HG03342 (cell line): ENCODE data around the gene NXPH4.
A peak's percentile ranks its signal among the peaks of the same experiment; 100 is the strongest.

Experiments
- ATAC-seq: cut with Tn5 transposase; IDR thresholded peaks from one replicate; pipeline ENCODE4 v1.9.1; 2021; ENCODE audit warnings: mild to moderate bottlenecking, moderate library complexity; ENCODE audit not compliant: unreplicated experiment

Gene NXPH4

GRCh38 chr12:57201631-57202030 lies 15.0 kb upstream of the NXPH4 start:
- ATAC-seq = no peak

GRCh38 chr12:57202321-57202720 lies 14.3 kb upstream of the NXPH4 start:
- ATAC-seq = no peak

GRCh38 chr12:57203201-57203600 lies 13.4 kb upstream of the NXPH4 start:
- ATAC-seq = no peak

- ATAC-seq = no peak
Measured at GRCh38 chr12:57203791-57204190, 12.8 kb upstream of the NXPH4 start.

- no peak for ATAC-seq
Measured at GRCh38 chr12:57204454-57204853, 12.1 kb upstream of the NXPH4 start.

GRCh38 chr12:57205186-57205585 lies 11.4 kb upstream of the NXPH4 start:
- no peak for ATAC-seq

GRCh38 chr12:57205931-57206330 lies 10.7 kb upstream of the NXPH4 start:
- ATAC-seq = no peak

GRCh38 chr12:57207731-57208630 lies 8.6 kb upstream of the NXPH4 start:
- no peak for ATAC-seq

- ATAC-seq = no peak
Measured at GRCh38 chr12:57208631-57209282, 7.8 kb upstream of the NXPH4 start.

- no peak for ATAC-seq
Measured at GRCh38 chr12:57209916-57210315, 6.7 kb upstream of the NXPH4 start.

GRCh38 chr12:57210461-57210860 lies 6.1 kb upstream of the NXPH4 start:
- ATAC-seq = no peak

GRCh38 chr12:57210926-57211692 lies 5.5 kb upstream of the NXPH4 start:
- ATAC-seq = no peak

- ATAC-seq = no peak
Measured at GRCh38 chr12:57211791-57212700, 4.5 kb upstream of the NXPH4 start.

- ATAC-seq = no peak
Measured at GRCh38 chr12:57212701-57213057, 3.9 kb upstream of the NXPH4 start.

- peak; percentile 57 for ATAC-seq
Measured at GRCh38 chr12:57213058-57213715, 3.4 kb upstream of the NXPH4 start.

GRCh38 chr12:57213763-57214397 lies 2.7 kb upstream of the NXPH4 start:
- ATAC-seq = no peak

GRCh38 chr12:57214398-57214781 lies 2.2 kb upstream of the NXPH4 start:
- peak; percentile 47 for ATAC-seq

- no peak for ATAC-seq
Measured at GRCh38 chr12:57215065-57215464, 1.5 kb upstream of the NXPH4 start.

- peak; percentile 40 for ATAC-seq
Measured at GRCh38 chr12:57215668-57216013, 953 bp upstream of the NXPH4 start.
